ENCODE results near the gene FRMD3.

FRMD3 gene

DNA sequence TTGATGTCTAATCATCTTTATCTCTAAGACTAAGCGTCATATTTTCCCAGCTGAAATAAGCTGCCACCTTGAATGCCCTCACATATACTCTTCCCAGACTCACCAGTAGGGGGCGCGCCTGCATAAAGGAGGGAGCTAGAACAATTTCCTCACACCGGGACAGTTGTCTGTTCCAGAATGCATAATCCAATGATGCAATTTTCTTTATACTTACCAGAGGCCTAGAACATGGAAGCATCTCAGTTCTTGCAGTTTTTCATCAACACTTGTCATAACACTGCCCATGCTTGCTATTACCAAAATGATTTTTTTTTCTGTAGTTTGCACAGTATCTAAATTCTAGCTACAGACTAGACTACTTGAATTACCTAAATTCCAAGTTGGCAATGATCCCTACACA is 203.9 kb downstream of the FRMD3 start:
- DNase-seq (ENCODE audit: low read depth): peak; percentile 12

DNA sequence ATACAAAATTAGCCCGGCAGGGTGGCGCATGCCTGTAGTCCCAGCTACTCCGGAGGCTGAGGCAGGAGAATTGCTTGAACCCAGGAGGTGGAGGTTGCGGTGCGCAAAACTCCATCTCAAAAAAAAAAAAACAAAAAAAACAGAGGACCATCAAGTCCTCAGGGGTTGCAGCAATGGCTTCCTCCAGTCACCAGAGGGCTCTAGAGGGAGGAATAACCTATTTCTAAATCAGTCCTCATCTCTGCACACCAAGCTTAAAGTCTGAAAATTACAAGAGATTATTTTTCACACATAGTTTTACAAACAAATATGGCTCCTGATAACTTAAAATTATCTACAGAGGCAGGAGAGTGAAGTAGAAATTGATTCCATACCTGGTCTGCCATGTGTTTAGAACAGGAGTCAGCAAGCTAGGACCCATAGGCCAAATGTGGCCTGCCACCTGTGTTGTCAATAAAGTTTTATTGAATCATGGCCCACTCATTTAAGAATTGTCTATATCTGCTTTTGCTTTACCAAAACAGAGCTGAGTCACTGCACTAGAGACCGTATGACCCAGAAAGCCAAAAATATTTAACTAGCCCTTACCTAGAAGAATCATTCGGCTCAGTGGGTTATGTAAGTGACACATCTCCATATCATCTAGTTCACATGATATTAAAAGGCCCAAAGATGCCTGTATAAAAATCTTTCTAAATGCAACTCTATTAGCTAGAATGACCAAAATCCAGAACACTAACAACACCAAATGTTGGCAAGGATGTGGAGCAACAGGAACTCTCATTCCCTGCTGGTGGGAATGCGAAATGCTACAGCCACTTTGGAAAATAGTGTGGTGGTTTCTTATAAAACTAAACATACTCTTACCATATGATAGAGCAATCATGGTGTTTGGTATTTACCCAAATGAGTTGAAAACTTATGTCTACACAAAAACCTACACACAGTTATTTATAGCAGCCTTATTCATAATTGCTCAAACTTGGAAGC is 207.7 kb downstream of the FRMD3 start:
- DNase-seq (ENCODE audit: low read depth): no peak

DNA sequence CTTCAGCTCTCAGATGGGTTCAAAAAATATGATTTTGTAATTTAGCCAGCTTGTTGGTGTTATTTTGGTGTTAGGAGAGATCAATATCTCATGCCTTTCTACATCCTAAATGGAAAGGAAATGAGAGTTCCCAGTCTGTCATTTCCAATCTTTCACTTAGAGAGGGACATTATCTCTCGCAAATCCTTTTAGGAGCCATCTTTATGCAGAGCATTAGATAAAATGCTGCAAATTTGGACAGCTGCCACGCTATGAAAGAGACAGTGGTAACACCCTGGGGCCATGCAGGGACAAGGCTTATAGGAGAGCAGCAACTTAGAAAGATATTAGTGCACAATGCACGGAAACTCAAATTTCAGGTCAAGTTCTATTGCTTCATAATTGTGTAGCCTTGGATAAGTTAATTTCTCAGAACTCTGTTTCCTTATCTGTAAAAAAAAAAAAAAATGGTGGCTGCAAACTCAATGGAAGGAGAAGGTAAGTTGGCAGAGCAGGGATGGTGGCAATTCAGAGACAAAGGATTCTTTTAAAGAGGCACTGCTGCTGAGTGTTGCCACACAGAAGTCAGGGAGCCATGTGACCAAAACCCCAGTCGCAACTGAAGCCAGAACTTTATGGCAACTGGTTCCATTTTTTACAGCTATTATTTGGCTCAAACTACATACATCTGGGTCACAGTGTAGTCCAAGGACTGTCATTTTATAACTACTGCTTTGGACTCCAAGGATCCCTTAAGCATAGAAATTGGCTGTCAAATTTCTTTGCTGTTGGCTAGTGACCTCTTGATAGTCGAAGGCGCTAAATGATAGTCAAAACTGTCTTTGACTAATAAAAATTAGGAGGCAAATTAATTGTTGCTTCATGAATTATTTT is 210.2 kb downstream of the FRMD3 start:
- no peak for DNase-seq (ENCODE audit: low read depth)

- no peak for DNase-seq (ENCODE audit: low read depth)
Observed at GRCh38 chr9:83327323-83327722, 210.9 kb downstream of the FRMD3 start.

DNA sequence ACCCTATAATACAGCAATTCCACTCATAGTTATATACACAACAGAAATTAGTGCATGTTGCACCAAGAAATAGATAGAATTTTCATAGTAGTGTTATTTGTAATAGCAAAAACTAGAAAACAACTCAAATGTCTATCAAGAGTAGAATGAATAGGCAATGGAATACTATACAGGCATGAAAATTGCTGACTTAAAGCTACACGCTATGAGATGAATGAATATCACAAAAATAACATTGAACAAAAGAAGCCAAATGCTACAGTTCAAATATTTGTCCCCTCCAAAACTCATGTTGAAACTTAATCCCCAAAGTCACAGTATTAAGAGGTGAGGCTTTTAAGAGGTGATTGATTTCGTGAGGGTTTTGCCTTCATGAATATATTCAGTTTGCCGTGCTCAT is 215.1 kb downstream of the FRMD3 start:
- no peak for DNase-seq (ENCODE audit: low read depth)

DNA sequence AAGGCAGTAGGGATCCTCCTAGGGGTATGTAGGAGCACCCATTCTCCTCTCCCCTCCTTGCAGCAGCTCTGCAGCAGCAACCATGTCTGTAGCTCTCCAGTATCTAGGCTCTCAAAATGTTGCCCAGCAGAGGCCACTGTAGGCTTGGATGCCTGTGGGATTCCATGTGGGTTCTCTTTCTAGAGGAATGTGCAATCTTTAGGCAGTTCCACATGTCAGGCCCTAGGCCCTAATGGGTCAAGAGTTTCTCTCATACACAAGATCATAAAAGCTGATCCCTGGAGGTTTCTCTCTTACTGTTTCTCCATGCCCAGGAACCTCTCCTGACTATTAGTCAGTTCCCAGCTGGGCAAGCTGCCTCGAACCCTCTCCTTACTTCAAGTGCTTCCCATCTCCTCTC is 215.8 kb downstream of the FRMD3 start:
- DNase-seq (ENCODE audit: low read depth): no peak

GRCh38 chr9:83317244-83317643 is 221.0 kb downstream of the FRMD3 start:
- no peak for DNase-seq (ENCODE audit: low read depth)

- DNase-seq (ENCODE audit: low read depth): no peak
Observed at GRCh38 chr9:83315649-83316048, 222.6 kb downstream of the FRMD3 start.

DNA sequence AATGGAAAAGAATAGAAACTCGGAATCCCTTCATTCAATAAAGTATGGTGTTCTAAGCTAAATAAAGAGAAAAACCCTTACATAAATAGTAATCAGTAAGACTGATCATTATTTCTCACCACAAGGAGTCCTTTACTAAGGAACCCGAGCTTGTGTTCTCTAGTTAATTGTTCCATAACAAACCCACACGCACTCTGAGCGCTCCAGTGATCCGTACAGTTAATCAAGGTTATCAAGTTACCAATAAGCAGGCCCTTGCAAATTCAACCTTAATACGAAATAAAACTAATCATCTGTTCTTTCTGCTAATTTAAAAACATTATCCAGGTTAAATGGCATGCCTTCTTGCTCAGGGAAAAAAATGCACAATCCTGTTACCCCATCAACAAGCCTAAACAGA is 224.4 kb downstream of the FRMD3 start:
- no peak for DNase-seq (ENCODE audit: low read depth)

- no peak for DNase-seq (ENCODE audit: low read depth)
Observed at GRCh38 chr9:83312537-83312936, 225.7 kb downstream of the FRMD3 start.

DNA sequence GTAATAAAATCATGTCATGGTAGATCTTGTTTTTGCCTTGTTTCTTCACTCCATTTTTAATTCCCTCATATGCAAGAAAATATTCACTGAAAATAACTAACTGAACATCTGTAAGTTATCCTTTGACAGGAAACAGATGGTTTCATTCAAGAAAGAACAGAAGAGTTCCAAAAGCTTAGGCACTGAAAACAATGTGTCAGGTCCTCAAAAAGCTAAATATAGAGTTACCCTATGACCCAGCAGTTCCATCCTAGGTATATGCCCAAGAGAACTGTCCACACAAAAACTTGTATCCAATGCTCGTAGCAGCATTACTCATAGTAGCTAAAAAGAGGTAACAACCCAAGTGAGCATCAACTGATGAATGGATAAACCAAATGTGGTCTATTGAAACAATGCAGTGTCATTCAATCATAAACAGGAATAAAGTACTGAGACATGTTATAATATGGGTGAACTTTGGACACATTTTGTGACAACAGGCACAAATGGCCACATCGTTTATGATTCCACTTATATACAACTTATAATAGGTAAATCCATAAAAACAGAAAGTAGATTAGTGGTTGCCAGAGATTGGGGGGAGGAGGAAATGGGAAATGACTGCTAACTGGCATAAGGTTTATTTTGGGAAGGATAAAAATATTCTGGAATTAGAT is 231.0 kb downstream of the FRMD3 start:
- DNase-seq (ENCODE audit: low read depth): no peak

DNA sequence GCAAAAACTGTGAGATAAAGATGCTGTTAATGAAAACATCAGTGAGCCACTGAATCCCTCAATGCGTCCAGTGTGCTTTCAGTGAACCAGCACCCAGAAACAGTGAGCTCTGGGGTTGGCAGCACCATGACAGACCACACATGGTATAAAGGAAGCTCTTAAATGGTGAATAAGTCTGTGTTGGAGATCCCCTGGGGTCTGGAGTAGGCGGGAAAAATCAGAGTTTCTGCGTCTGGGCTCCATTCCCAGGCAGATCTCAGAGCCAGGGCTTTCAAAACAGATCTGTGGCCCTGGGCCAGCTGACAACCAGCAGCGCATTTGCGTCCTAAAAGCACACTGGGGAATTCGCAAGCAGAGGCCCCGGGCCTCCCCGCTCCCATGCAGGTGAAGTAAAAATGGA is 233.5 kb downstream of the FRMD3 start:
- DNase-seq (ENCODE audit: low read depth): no peak

- DNase-seq (ENCODE audit: low read depth): no peak
Observed at GRCh38 chr9:83299571-83299970, 238.6 kb downstream of the FRMD3 start.

- no peak for DNase-seq (ENCODE audit: low read depth)
Observed at GRCh38 chr9:83299094-83299493, 239.1 kb downstream of the FRMD3 start.

- DNase-seq (ENCODE audit: low read depth): no peak
Observed at GRCh38 chr9:83296123-83296522, 242.1 kb downstream of the FRMD3 start.

DNA sequence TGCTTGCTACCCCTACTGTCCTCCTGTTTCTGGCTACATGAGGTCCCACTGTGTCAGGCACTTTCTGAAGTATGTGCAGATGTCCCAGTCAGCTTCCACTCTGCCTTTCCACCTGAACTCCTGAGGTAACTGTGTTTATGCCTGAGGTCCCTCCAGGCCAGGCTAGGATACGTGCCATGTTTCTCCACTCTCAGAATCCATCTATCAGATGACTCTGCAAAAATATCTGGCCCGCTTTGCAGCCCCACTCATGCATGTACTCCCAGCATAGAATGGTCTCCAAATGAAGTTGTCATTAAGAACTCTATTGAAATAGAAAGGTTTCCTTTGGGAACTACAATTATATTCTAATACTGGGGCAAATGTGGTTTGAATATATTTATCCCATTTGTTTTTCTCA is 243.4 kb downstream of the FRMD3 start:
- DNase-seq (ENCODE audit: low read depth): no peak

GRCh38 chr9:83291196-83291595 is 247.0 kb downstream of the FRMD3 start:
- no peak for DNase-seq (ENCODE audit: low read depth)

DNA sequence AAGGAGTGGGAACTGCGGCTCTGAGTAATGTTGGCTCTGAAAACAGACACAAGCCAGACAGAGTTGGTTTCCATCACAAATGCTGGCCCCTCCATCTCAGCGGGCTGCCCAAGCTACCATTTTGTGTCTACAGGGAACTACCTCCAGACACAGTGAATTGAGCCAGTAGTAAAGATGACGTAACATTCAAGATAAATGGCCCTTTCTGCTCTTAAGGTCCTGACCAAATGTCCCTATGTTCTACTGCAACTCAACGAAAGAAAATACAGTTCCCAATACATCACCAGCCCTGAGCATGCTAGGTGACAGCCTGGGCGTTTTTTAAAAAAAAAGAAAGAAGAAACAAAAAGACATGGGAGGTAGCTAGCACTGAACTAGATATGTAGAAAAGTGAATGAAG is 247.5 kb downstream of the FRMD3 start:
- no peak for DNase-seq (ENCODE audit: low read depth)

GRCh38 chr9:83287021-83287420 is 251.2 kb downstream of the FRMD3 start:
- DNase-seq (ENCODE audit: low read depth): no peak

DNA sequence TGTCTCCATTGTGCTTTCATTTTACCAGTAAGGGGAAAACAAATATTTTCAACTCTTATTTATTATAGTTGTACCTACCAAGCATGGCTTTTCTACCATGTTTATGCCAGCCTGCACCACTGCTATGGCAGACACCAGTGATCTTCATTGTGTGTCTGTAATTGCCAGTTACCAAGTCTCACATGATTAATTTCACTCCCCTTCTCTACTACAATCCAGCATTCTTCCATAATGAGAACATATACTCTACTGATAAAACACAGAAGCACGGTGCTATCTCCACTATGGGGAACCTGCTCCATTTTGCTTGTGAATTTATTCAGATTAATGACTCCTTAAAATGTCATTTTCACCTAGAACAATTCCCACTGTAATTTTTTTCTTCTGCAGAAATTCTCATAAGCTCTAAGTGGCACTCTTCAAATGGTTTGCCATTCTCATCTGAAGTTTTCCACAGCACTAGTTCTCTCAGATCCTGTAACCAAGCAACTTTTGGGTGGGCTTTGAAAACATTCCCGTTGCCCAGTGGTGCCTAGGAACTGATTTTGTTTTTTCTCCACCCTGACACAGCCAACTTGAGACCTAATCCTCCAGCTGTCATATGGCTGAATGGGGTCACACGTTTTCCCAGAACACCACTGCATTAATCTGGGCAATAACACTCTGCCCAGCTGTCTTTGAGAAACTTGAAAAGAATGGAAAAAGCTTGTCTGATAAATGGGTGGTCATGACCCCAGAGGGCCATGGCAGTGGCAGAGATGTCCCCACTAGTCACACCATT is 252.6 kb downstream of the FRMD3 start:
- no peak for DNase-seq (ENCODE audit: low read depth)

DNA sequence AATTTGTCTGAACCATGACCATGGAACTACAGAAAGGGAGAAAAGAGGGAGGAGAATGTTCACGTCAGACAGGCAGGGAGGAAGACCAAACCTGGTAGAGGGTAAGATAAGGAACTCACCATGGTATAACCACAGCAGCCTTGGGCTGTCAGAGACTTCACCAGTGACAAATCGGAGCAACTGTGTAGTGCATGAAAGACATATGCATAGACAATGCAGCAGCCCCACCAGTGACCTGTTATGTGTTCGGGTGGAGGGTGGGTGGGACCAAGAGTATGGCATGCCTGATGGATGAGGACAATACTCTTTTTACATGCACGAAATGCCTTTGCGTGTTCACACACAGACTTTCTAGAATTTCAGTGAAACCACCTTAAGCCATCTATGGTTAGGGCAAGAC is 253.5 kb downstream of the FRMD3 start:
- DNase-seq (ENCODE audit: low read depth): no peak

DNA sequence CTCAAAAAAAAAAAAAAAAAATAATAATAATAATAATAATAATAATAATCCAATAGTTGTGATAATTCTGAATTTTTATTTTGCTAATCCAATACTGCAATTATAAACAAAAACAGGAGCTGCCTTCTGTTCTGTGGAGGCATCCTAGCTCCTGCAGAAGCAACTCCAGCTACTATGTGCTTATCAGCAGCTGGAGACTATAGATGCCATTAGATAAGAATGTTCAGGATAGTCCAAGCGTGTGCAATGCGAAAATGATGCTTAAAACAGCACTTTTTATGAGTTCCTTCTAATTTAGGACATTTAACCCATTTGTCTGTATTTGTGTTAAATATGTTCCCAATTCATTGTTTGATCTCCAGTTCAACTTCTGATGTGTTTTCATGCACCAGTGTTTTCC is 254.7 kb downstream of the FRMD3 start:
- DNase-seq (ENCODE audit: low read depth): no peak

All from CMK (cell line).